NCI-H446 treated with DMSO at 0.1 percent for 48 hours (cell line): ENCODE results near the gene CACNA2D1.
"Not testable (repeated sequence)": the region's sequence is repeated elsewhere in the genome, so short reads cannot be mapped to it uniquely, and the experiment has no call there.

Experiments used
- DNase-seq: peaks from one replicate; lab custom pipeline; 2025; lab: John Stamatoyannopoulos, UW

The CACNA2D1 gene

DNA sequence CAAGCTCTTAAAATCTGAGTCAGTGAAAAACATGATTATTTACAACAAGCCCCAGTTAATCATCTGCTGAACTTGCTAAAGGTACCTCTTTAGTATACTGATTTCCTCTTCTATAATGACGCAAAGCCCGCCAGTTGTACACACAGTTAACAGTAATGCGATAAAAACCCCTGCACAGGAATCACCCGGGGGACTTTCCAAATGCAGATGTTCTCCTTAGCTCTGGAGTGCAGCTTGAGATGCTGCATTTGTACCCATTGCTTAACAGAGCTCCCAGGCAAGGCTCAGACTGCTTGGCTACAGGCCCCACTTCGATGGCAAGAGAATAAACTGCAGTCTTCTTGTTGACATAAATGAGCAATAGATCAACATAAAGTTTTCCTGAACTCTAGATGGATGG is 394.1 kb downstream of the CACNA2D1 start:
- no peak for DNase-seq

DNA sequence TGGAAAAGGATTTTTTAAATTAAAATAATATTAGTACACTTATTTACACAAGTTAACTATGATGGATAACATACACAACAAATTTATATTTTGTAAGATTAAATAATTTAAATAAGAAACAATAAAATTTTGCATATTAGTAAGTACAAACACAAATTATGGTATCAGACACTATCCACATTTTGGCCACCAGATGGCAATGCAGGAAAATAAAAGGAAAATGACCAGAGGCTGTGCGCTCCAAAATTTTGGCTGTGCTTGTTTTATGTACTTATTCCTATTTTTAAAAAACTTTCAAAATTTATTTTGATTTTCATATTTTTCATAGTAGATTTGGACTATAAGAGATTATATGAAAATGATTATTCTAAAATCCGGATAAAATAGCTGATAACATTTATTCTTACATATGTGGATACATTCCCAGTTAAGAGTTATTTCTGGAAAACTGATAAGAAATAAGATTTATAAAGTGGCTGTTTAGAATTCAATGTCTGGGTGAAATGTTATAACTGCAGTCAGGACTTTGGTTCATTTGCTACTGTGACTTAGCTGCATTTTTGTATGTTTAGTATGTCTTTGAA is 399.0 kb downstream of the CACNA2D1 start:
- DNase-seq = peak; percentile 23

DNA sequence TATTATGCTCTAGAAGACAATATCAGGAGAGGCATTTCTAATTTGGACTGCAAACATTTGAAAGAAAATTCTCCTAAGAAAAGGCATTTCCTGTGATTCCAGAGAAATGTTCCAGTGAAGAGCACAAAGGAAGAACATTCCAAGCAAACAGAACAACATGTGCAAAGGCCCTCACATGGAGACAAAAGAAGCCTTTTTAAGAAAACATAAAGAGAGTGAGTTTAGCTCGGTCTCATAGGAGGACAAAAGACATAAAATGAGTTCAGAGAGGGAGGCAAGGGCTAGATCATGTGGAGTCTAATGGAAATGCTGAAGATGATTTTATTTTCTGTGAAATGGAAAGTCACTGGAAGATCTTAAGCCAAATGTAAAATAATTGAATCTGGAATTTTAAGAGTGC is 404.0 kb downstream of the CACNA2D1 start:
- DNase-seq = no peak

DNA sequence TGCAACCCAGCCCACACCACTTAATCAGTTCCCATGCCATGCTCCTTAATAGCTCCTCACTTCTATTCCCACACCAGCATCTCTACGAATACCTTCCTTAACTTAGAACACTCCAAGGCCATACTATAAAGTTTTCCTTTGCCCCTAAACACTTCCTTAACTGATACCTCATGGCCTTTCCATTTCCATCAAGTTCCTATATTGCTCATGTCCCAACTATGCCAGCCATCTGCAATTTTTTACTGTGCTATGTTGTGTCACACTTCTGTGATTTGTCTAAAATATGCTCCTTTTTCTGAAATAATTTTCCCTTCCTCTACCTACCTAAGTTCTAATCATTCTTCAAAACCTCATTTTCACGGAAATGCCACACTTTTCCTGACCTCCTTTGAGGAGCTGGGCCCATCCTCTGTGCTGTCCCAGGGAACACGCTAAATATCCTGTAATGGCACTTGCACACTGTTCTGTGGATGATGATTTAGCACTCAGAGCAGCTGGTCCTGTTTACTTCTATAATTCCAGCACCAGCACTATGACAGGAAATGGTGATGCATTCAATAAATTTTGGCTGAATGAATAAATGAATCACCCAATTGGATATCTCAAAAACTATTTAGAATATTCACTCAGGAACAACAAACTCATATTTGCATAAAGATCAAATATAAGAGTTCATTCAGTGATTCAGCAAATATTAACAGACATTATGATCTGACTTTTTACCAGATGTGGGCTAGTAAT is 407.3 kb downstream of the CACNA2D1 start:
- DNase-seq = no peak

DNA sequence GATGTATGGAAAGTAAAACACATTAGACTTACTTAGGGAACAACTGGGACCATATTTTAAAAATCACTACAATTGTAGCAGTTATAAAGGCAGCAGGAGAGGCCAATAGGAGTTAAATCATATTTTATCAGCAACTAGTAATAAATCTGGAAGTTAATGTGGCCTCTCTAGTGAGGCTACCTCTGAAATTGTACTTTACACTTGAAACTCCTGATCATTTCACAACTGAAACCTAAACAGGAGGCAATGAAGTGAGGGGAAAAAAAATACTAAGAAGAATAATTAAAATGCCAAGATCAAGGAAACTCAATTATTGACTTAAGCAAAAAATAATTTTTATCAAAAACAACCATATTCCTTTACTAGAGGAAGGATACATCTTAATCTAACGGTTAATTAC is 408.1 kb downstream of the CACNA2D1 start:
- no peak for DNase-seq

DNA sequence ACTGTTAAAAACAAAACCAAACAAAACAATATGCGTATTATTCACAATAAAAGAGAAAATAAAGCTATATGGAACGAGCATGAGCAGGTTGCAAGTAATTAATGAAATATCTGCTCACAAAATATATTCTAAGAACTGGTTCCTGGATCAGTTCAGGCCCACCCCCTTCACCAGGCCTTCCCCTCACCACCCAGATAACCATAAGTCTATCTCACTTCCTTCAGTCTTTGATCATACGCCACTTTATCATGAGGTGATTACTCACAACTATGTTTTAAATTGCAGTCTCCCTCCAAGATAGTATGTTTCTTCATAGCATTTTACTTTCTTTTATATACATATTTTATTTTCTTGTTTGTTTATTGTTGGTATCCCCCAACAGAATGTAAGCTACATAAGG is 410.7 kb downstream of the CACNA2D1 start:
- no peak for DNase-seq

DNA sequence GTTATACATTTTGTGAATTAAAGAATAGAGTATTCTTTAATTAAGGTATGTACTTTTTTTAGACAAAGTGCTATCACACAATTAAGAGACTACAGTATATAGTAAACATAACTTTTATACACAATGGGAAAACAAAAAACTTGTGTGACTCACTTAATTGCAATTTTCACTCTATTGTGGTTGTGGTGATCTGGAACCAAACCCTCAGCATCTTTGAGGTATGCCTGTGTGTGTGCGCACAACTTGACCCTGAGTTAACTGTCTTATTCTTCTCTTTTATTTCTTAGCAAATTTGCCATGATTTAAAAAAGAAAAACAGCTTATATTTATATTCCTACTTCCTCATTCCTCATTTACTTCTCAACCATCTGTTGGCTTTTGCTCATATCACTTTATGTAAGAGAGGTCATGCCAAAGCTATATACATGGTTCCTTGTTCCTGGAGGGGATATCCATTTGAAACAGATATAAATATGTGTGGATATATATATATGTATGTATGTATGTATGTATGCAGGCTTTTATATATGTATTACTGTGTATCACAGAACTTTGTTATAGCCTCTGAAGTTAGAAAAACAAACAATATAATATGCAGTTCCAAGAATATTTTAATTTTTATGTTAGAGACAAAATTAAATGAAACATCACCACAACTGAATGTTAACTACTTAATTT is 414.2 kb downstream of the CACNA2D1 start:
- no peak for DNase-seq

DNA sequence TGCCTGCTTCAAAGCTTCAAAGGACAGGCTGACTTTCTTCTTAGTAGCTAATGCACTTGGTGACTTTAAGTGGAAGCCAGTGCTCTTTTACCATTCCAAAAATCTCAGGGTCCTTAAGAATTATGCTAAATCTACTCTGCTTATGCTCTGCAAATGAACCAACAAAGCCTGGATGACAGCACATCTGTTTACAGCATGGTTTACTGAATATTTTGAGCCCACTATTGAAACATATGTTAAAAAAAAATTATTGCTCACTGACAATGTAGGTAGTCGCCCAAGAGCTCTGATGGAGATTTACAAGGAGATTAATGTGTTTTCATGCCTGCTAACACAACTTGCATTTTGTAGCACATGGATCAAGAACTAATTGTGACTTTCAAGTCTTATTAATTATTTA is 415.5 kb downstream of the CACNA2D1 start:
- DNase-seq = no peak

DNA sequence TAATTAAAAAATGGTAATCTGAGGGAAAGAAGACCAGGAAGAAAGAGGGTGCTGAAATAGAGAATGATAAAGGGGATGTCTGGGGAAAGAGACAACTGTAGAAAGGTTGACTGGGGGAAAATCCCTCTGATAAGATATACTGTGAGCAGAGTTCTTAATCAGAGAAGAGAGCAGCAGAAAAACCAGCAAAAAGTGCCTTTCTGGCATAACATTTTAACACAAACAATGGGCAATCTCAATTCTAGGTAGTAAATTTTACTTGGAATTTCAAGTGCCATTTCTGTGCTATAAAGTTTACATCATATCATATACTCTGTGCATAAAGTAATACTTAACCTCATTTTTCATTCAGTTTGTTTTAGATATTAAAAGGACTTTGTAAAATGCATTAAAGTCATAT is 421.9 kb downstream of the CACNA2D1 start:
- no peak for DNase-seq

DNA sequence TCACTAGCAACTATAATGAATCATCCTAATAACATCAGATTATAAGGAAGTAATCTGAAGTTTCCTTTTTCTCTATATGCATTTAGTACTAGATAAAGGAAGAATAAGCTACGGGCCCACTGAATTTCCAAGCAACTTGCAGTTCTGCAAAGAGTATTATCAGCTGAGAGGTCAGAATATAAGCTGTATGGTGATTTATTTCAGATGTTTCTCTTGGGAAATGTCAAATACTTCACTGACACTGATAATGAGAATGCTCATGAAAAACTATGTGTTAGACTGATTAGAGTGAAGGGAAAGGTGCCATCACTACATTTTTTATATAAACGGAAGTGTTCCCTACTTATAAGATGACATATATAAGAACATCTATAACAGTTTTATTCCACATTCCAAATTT is 422.5 kb downstream of the CACNA2D1 start:
- DNase-seq = no peak

DNA sequence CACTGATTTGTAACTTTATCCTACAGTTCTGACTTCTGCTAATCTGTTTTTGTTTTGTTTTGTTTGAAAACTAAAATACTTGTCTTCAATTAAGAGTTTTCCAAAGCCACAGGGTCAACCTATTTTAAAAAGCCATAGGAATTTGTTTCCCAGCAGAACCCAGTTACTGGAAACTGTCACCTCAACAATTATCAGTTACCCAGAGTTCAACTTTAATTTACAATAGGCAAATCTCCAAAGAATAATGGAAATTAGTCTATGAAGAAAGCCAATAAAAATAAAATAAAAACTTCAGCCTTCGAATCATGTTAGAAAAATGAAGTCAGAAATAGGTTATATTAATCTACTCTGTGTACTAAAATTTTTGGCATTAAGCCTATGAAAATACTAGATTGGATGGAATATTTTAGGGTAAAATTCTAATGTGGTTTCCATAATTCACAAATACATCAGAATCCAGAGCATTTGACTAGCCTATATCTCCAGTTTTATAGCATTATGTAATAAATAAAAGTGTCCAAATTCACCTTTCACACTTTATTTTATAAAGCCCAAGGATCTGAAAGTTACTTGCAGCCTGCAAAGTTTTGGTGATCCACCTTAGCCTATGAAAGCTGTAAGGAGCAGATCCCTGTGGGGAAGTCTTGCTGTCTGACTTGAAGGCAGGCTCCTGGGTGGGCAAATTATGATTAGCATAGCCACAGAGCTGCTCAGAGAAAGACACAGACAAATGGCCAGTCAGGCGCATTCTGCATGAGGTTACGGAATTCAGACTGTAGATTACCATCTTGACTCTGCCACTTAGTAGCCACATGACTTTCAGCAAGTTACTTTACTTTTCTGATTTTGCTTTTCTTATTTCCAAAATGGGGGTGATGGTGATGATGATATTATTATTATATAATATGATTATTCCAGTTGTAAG is 423.8 kb downstream of the CACNA2D1 start:
- DNase-seq = no peak

DNA sequence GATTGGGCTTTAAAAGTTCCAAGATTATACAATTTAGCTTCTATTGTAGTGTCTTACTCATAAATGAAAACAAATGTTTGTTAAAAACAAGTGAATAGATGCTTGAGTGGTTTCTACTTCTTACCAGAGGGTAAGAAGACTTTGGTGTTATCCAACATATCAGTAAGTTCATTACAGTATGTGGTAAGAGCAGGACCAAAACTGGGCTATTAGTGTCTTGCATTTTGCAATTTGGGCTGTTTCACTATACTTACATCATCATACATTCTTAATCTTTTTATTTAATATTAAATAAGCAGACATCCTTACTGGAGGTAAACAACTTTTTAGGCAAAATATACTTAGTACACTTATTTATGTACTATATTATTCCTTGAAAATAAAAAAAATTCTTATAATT is 425.4 kb downstream of the CACNA2D1 start:
- DNase-seq = no peak

DNA sequence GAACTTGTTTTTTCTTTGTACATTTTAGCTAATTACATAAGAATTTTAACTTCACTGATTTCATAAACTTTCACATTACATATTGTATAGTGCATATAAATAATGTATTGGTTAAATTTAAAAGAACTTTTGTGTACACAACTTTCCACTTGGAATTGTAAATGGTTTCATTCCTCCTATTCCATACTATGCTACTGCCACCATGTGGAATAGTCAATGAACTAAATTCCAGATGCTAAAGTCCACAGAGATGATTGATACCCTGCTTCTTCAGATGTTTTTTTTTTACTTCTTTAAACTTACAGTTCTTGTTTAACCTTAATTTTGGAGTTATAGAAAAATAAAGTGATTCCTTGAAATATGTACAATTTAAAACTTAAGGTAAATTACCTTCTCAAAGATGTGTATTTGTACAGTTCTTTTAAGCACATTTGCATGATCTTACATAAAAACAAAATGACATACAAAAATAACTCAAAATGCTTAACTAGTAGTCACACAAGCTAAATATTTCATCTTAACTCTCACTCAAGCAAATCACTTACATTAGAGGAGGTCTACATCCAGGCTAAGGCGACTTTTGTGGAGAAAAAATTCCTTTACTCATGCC is 426.1 kb downstream of the CACNA2D1 start:
- peak; percentile 8 for DNase-seq

DNA sequence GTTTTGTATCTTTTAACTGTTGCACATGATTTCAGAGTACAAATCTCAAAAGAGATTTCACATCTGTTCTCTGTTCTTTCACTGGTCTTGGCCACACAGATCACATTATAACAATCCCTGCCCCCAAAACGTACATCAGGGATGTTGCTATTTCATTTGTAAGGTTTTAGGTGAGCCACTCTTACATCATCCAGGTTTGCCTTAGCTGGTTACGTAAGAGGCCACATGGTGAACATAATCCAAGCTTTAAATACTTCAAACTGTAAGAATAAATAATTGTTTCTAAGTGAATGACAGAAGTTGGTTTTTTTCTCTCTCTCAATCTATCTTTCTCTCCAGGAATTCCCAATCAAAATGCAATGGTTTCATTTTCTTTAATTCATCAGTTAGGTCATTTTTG is 427.8 kb downstream of the CACNA2D1 start:
- DNase-seq = no peak

DNA sequence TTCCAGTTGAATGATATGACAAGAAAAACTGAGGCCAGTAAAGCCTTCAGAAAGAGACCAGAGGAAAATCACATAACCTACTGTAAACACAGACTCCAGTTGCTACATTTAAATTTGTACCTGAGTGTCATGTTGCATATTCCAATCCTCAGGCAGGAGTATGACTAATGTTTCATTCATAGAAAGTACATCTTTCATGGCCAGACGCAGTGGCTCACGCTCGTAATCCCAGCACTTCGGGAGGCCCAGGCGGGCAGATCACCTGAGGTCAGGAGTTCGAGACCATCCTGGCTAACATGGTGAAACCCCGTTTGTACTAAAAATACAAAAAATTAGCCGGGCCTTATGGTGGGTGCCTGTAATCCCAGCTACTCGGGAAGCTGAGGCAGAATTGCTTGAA is 429.0 kb downstream of the CACNA2D1 start:
- not testable (repeated sequence) for DNase-seq

DNA sequence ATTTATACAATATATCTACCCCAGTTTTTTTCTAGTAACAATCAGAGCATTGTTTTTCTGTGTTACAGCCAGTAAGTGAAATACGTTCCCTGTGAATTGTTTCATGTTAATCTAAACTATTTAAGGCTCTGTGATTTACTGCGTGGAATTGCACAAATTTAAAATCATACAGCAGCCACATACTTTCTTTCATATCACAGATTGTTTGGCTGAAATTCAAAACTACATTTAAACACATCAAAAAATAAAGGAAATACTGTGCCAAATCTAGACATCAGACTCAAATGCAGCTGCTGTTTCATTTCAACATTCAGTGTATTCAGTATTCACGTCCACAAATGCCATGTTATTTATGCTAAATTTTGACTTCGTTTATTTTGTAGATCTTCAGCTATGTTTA is 431.1 kb downstream of the CACNA2D1 start:
- DNase-seq = peak; percentile 7

DNA sequence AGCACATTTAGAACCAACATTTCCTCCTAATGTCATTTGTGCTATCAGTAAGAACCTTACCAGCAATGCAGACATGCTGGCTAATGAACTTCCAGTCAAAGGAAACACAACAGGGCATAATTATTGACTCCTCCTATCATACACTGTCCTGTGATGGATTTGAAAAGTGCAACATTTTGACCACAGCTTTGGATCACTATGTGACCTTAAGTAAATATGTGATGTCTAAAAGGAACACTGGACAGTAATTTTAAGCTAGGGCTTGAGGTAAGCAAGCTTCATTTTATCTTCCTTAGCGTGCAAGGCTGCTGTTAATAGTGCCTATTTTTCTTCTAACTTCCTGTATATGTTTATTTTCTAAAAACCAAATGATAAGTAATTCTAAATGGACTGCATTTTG is 433.2 kb downstream of the CACNA2D1 start:
- DNase-seq = no peak

DNA sequence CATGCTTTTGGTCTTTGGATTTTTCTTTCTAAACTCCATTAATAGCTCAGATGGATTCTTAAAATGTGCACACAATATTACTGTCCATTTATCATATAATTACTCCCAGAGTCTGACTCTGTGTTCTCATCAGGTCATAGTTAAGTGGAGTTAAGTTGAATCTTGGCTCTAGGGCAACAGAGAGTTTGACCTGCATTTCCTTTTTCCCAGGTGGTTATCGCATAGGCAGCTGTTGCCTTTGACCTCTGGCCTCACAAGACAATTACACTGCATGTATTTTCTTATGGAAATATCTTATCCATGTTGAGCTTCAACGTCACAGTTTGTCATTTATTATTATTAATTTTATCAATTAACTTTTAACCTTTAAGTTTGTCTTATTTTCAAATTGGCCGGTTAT is 436.3 kb downstream of the CACNA2D1 start:
- no peak for DNase-seq

DNA sequence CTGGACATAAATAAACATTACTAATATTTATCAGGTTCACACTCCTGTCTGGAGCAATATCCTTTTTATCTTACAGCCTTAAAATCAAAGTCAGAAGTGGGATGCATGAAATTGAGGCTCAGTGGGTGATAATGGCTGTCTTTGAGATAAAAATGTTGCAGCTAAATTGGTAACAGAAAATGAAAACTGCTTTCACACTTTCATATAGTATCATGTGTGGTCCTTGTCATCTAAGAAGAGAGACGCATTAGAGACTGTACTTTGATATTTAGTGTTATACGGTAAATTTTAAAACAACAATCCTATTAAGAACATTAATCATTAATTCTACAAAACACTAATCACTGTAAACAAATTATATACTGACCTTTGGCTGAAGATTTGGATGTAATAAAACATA is 438.5 kb downstream of the CACNA2D1 start:
- DNase-seq = no peak

DNA sequence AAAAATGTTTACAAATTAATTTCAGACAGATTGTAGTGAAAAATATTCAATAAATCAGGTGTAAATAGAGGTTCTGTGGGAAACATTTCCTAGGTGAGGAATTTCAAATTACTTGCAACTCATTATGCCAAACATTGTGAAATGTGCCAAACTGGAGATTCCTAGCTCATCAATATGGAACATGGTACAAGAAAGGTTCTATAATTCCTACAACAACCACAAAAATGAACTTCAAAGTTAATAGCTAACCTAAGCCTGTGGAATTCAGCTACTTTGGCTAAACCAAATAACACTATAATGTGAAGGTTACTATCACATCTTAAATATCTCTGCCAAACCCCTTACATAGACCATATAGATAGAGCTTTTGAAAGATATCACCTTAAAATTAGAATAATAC is 450.4 kb downstream of the CACNA2D1 start:
- DNase-seq = no peak

DNA sequence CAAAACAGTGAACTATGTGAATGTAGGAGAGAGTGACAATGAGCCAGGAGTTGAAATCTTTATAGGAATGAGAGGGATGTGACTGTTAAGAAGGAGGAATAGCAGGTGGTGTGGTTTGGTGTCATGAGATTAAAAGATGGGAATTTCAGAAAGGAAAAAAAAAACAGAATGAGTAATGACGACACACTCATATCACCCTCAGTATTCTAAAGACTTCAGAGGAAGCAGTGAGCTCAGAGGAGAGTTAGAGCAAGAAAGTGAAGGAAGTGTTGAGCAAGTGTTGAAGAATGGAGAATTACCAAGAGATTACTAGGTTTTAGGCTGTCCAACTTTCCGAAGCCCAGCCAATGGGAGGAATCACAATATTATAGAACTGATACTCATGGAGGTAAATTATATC is 453.2 kb downstream of the CACNA2D1 start:
- no peak for DNase-seq
